Measurements from ENCODE around the gene GRXCR1.

GRXCR1 gene

GRCh38 chr4:42965326-42965725 is 72.8 kb downstream of the GRXCR1 start:
- H3K23ac ChIP-seq (ENCODE audit: low read length): no peak overlapping the region
- H4K8ac ChIP-seq (ENCODE audit: low read depth, low read length): no peak overlapping the region
- H2BK5ac ChIP-seq (ENCODE audit: low read depth, low read length, poor library complexity): no peak overlapping the region
- H3K9ac ChIP-seq (ENCODE audit: low read length): no peak overlapping the region
- H3K79me2 ChIP-seq (ENCODE audit: control insufficient read depth, insufficient read depth, low read length, poor library complexity): no peaks in the 10 kb centered on the region
- no peak overlapping the region for H2BK120ac ChIP-seq (ENCODE audit: insufficient read depth, low read length, poor library complexity)
- no peaks in the 10 kb centered on the region for H3K27me3 ChIP-seq (ENCODE audit: insufficient read depth, low read length)
- no peak overlapping the region for H3K14ac ChIP-seq (ENCODE audit: low read length)
- no peak for DNase-seq
- H4K91ac ChIP-seq (ENCODE audit: low read depth, low read length): no peak overlapping the region
- no peaks in the 10 kb centered on the region for H3K4me1 ChIP-seq (ENCODE audit: control insufficient read depth in 1 of 2, insufficient read depth in 2 of 2, low read length in 2 of 2)
- H3K79me1 ChIP-seq (ENCODE audit: low read length): no peaks in the 10 kb centered on the region
- no peak overlapping the region for H3K27ac ChIP-seq (ENCODE audit: low read depth, low read length)
- H4K12ac ChIP-seq (ENCODE audit: low read depth, low read length): no peak overlapping the region
- no peak overlapping the region for H2AFZ ChIP-seq (ENCODE audit: insufficient read depth, low read length, poor library complexity)
- no peak overlapping the region for H2BK12ac ChIP-seq (ENCODE audit: low read length)
- H3K18ac ChIP-seq (ENCODE audit: low read length): no peak overlapping the region
- H2AK5ac ChIP-seq (ENCODE audit: low read length): no peak overlapping the region
- no peak overlapping the region for H3K4me2 ChIP-seq (ENCODE audit: low read length)
- peaks cover 3% of the 10 kb centered on the region for H3K9me3 ChIP-seq (ENCODE audit: insufficient read depth, low read depth, low read length)
- H3K36me3 ChIP-seq (ENCODE audit: control insufficient read depth in 1 of 2, insufficient read depth in 2 of 2, low read length in 2 of 2): no peaks in the 10 kb centered on the region
- no peak overlapping the region for H3K4ac ChIP-seq (ENCODE audit: low read depth, low read length)
- WGBS (ENCODE audit: extremely low coverage, insufficient coverage, insufficient read length): 100% methylated on average over 1 of the region's 2 CpGs
- H3K4me3 ChIP-seq (ENCODE audit: low read depth, low read length): no peak overlapping the region

- Histone ChIP-seq H3K4me1 (ENCODE audit: control insufficient read depth in 1 of 2, insufficient read depth in 2 of 2, low read length in 2 of 2) (no peaks in the 10 kb centered on the region), H2BK5ac (ENCODE audit: low read depth, low read length, poor library complexity) (no peak overlapping the region), H3K27ac (ENCODE audit: low read depth, low read length) (no peak overlapping the region), H3K23ac (ENCODE audit: low read length) (no peak overlapping the region), H3K9me3 (ENCODE audit: insufficient read depth, low read depth, low read length) (peaks cover 3% of the 10 kb centered on the region), H3K9ac (ENCODE audit: low read length) (no peak overlapping the region), H3K79me1 (ENCODE audit: low read length) (no peaks in the 10 kb centered on the region), H3K4me2 (ENCODE audit: low read length) (no peak overlapping the region), H3K14ac (ENCODE audit: low read length) (no peak overlapping the region), H2AK5ac (ENCODE audit: low read length) (no peak overlapping the region), H4K8ac (ENCODE audit: low read depth, low read length) (no peak overlapping the region), H4K91ac (ENCODE audit: low read depth, low read length) (no peak overlapping the region), H2AFZ (ENCODE audit: insufficient read depth, low read length, poor library complexity) (no peak overlapping the region), H2BK120ac (ENCODE audit: insufficient read depth, low read length, poor library complexity) (no peak overlapping the region), H3K18ac (ENCODE audit: low read length) (no peak overlapping the region), H3K79me2 (ENCODE audit: control insufficient read depth, insufficient read depth, low read length, poor library complexity) (no peaks in the 10 kb centered on the region), H4K12ac (ENCODE audit: low read depth, low read length) (no peak overlapping the region), H2BK12ac (ENCODE audit: low read length) (no peak overlapping the region), H3K4ac (ENCODE audit: low read depth, low read length) (no peak overlapping the region), H3K27me3 (ENCODE audit: insufficient read depth, low read length) (no peaks in the 10 kb centered on the region), H3K4me3 (ENCODE audit: low read depth, low read length) (no peak overlapping the region), H3K36me3 (ENCODE audit: control insufficient read depth in 1 of 2, insufficient read depth in 2 of 2, low read length in 2 of 2) (no peaks in the 10 kb centered on the region)
- DNase-seq: no peak
Observed at GRCh38 chr4:42985976-42986375, 93.5 kb downstream of the GRXCR1 start.

- peak in 1 of 2 donors; percentile 43 for DNase-seq
- no peaks in the 10 kb centered on the region for H3K79me2 ChIP-seq (ENCODE audit: control insufficient read depth, insufficient read depth, low read length, poor library complexity)
- no peak overlapping the region for H3K18ac ChIP-seq (ENCODE audit: low read length)
- H3K4me1 ChIP-seq (ENCODE audit: control insufficient read depth in 1 of 2, insufficient read depth in 2 of 2, low read length in 2 of 2): no peaks in the 10 kb centered on the region
- no peak overlapping the region for H3K4ac ChIP-seq (ENCODE audit: low read depth, low read length)
- H4K12ac ChIP-seq (ENCODE audit: low read depth, low read length): no peak overlapping the region
- H3K9me3 ChIP-seq (ENCODE audit: insufficient read depth, low read depth, low read length): no peaks in the 10 kb centered on the region
- no peak overlapping the region for H2BK120ac ChIP-seq (ENCODE audit: insufficient read depth, low read length, poor library complexity)
- no peak overlapping the region for H4K8ac ChIP-seq (ENCODE audit: low read depth, low read length)
- no peaks in the 10 kb centered on the region for H3K27me3 ChIP-seq (ENCODE audit: insufficient read depth, low read length)
- no peak overlapping the region for H2BK5ac ChIP-seq (ENCODE audit: low read depth, low read length, poor library complexity)
- no peak overlapping the region for H2AK5ac ChIP-seq (ENCODE audit: low read length)
- H3K27ac ChIP-seq (ENCODE audit: low read depth, low read length): no peak overlapping the region
- no peak overlapping the region for H4K91ac ChIP-seq (ENCODE audit: low read depth, low read length)
- WGBS (ENCODE audit: extremely low coverage, insufficient coverage, insufficient read length): no CpG with 5 or more reads among the region's 6 CpGs
- no peak overlapping the region for H3K4me2 ChIP-seq (ENCODE audit: low read length)
- H3K23ac ChIP-seq (ENCODE audit: low read length): no peak overlapping the region
- H3K4me3 ChIP-seq (ENCODE audit: low read depth, low read length): no peak overlapping the region
- no peak overlapping the region for H3K14ac ChIP-seq (ENCODE audit: low read length)
- H2AFZ ChIP-seq (ENCODE audit: insufficient read depth, low read length, poor library complexity): no peak overlapping the region
- H3K9ac ChIP-seq (ENCODE audit: low read length): no peak overlapping the region
- H2BK12ac ChIP-seq (ENCODE audit: low read length): no peak overlapping the region
- no peaks in the 10 kb centered on the region for H3K79me1 ChIP-seq (ENCODE audit: low read length)
- H3K36me3 ChIP-seq (ENCODE audit: control insufficient read depth in 1 of 2, insufficient read depth in 2 of 2, low read length in 2 of 2): no peaks in the 10 kb centered on the region
Observed at GRCh38 chr4:42995343-42995944, 102.9 kb downstream of the GRXCR1 start.

GRCh38 chr4:43008793-43009192 is 116.3 kb downstream of the GRXCR1 start:
- Histone ChIP-seq H4K91ac (ENCODE audit: low read depth, low read length) (no peak overlapping the region), H3K79me1 (ENCODE audit: low read length) (no peaks in the 10 kb centered on the region), H4K8ac (ENCODE audit: low read depth, low read length) (no peak overlapping the region), H3K9me3 (ENCODE audit: insufficient read depth, low read depth, low read length) (peaks cover 7% of the 10 kb centered on the region), H3K36me3 (ENCODE audit: control insufficient read depth in 1 of 2, insufficient read depth in 2 of 2, low read length in 2 of 2) (no peaks in the 10 kb centered on the region), H2BK120ac (ENCODE audit: insufficient read depth, low read length, poor library complexity) (no peak overlapping the region), H3K4me3 (ENCODE audit: low read depth, low read length) (no peak overlapping the region), H3K4ac (ENCODE audit: low read depth, low read length) (no peak overlapping the region), H2BK5ac (ENCODE audit: low read depth, low read length, poor library complexity) (no peak overlapping the region), H2AK5ac (ENCODE audit: low read length) (no peak overlapping the region), H3K27ac (ENCODE audit: low read depth, low read length) (no peak overlapping the region), H2AFZ (ENCODE audit: insufficient read depth, low read length, poor library complexity) (no peak overlapping the region), H3K23ac (ENCODE audit: low read length) (no peak overlapping the region), H3K4me2 (ENCODE audit: low read length) (no peak overlapping the region), H2BK12ac (ENCODE audit: low read length) (no peak overlapping the region), H3K14ac (ENCODE audit: low read length) (no peak overlapping the region), H3K4me1 (ENCODE audit: control insufficient read depth in 1 of 2, insufficient read depth in 2 of 2, low read length in 2 of 2) (no peaks in the 10 kb centered on the region), H3K79me2 (ENCODE audit: control insufficient read depth, insufficient read depth, low read length, poor library complexity) (no peaks in the 10 kb centered on the region), H3K9ac (ENCODE audit: low read length) (no peak overlapping the region), H3K18ac (ENCODE audit: low read length) (no peak overlapping the region), H4K12ac (ENCODE audit: low read depth, low read length) (no peak overlapping the region), H3K27me3 (ENCODE audit: insufficient read depth, low read length) (no peaks in the 10 kb centered on the region)
- WGBS (ENCODE audit: extremely low coverage, insufficient coverage, insufficient read length): no CpG with 5 or more reads among the region's 1 CpG
- DNase-seq: no peak

Measured in trophoblast cell (in vitro differentiated cells and primary cell).